Stimulated activated CD8-positive, alpha-beta memory T cell treated with anti-CD3 and anti-CD28 coated beads, Interleukin-15, amount 100 ng/mL, for 1 hour (primary cell): Measurements from ENCODE around the gene PRDX3.

Source experiments
- DNase-seq: peaks from one replicate; pipeline ENCODE4 v3.0.0-alpha.2; 2020; ENCODE audit warnings: low read depth

PRDX3 gene

GRCh38 chr10:119178372-119179119 lies at the start of gene PRDX3:
TSS of gene PRDX3 (minus strand) at chr10:119178812. CDS start at chr10:119178790, 22 bp downstream.
- DNase-seq: peak; percentile 87

- no peak for DNase-seq
Measured at GRCh38 chr10:119227825-119228224, 49.2 kb upstream of the PRDX3 start.

GRCh38 chr10:119225083-119225658 lies 46.6 kb upstream of the PRDX3 start:
- no peak for DNase-seq

GRCh38 chr10:119222966-119223386 lies 44.4 kb upstream of the PRDX3 start:
- DNase-seq: no peak

- no peak for DNase-seq
Measured at GRCh38 chr10:119222537-119222936, 43.9 kb upstream of the PRDX3 start.

GRCh38 chr10:119221666-119222065 lies 43.1 kb upstream of the PRDX3 start:
- DNase-seq: no peak

GRCh38 chr10:119221201-119221600 lies 42.6 kb upstream of the PRDX3 start:
- DNase-seq: no peak

- no peak for DNase-seq
Measured at GRCh38 chr10:119219871-119220270, 41.3 kb upstream of the PRDX3 start.

GRCh38 chr10:119217991-119218490 lies 39.4 kb upstream of the PRDX3 start:
- DNase-seq: no peak

GRCh38 chr10:119217401-119217800 lies 38.8 kb upstream of the PRDX3 start:
- no peak for DNase-seq

GRCh38 chr10:119216127-119216526 lies 37.5 kb upstream of the PRDX3 start:
- no peak for DNase-seq

GRCh38 chr10:119215371-119215770 lies 36.8 kb upstream of the PRDX3 start:
- DNase-seq: no peak

- no peak for DNase-seq
Measured at GRCh38 chr10:119211625-119212441, 33.2 kb upstream of the PRDX3 start.

GRCh38 chr10:119211176-119211575 lies 32.6 kb upstream of the PRDX3 start:
- DNase-seq: no peak

GRCh38 chr10:119210633-119211032 lies 32.0 kb upstream of the PRDX3 start:
- no peak for DNase-seq

GRCh38 chr10:119209736-119210355 lies 31.2 kb upstream of the PRDX3 start:
- DNase-seq: no peak

- DNase-seq: peak; percentile 39
Measured at GRCh38 chr10:119209035-119209735, 30.6 kb upstream of the PRDX3 start.

- no peak for DNase-seq
Measured at GRCh38 chr10:119208553-119208940, 29.9 kb upstream of the PRDX3 start.

GRCh38 chr10:119207713-119208552 lies 29.3 kb upstream of the PRDX3 start:
- no peak for DNase-seq

- peak; percentile 81 for DNase-seq
Measured at GRCh38 chr10:119207366-119207666, 28.7 kb upstream of the PRDX3 start, which contains the start of gene GRK5. TSS of gene GRK5 (plus strand) at chr10:119207571. CDS start at chr10:119207918, 347 bp downstream.
